A549 (cell line): ENCODE data around the gene FOXJ3.

Experiments
- BHLHE40 ChIP-seq: IDR thresholded peaks from 2 replicates; pipeline ENCODE4 v1.6.1; 2012; ENCODE audit warnings: low read depth, low read length, inconsistent platforms
- CEBPB ChIP-seq, 2 experiments: fragments of >200 bp in 1 of 2; sonication (Bioruptor Twin) in 1 of 2; formaldehyde crosslinking in 1 of 2; IDR thresholded peaks; 2 replicates each; pipeline ENCODE4 v1.6.1; 2012 to 2016
- CTCF ChIP-seq: fragments of >200 bp; sonication (Bioruptor Twin); formaldehyde crosslinking; IDR thresholded peaks from 3 replicates; pipeline ENCODE4 v1.5.1; 2016
- ELK1 ChIP-seq: fragments of 150-350 bp; IDR thresholded peaks from 2 replicates; pipeline ENCODE4 v1.6.1; 2014; ENCODE audit warnings: low read depth, mild to moderate bottlenecking, low read length
- HOXA7 ChIP-seq: fragments of 250-450 bp; sonication (Bioruptor Pico); IDR thresholded peaks from 2 replicates; pipeline ENCODE4 v1.5.0; 2020; ENCODE audit warnings: mild to moderate bottlenecking, moderate library complexity
- MAFK ChIP-seq: fragments of 450-650 bp; IDR thresholded peaks from 2 replicates; pipeline ENCODE4 v1.6.1; 2014; ENCODE audit not compliant: partially characterized antibody
- NR3C1 ChIP-seq: fragments of >200 bp; sonication (Bioruptor Twin); formaldehyde crosslinking; IDR thresholded peaks from 3 replicates; pipeline ENCODE4 v1.6.1; 2017
- POLR2A ChIP-seq: IDR thresholded peaks from 2 replicates; pipeline ENCODE4 v1.6.1; 2012; ENCODE audit warnings: mild to moderate bottlenecking, low read length
- RAD21 ChIP-seq, 2 experiments: fragments of >200 bp in 1 of 2; sonication (Bioruptor Twin) in 1 of 2; formaldehyde crosslinking in 1 of 2; IDR thresholded peaks in 1 of 2; conservative IDR thresholded peaks in 1 of 2; 2 replicates in 1 of 2; 3 replicates in 1 of 2; pipeline ENCODE4 v1.6.1; 2012 to 2018; ENCODE audit warnings: inconsistent platforms in 1 of 2
- RFX5 ChIP-seq: fragments of 450-650 bp; IDR thresholded peaks from 2 replicates; pipeline ENCODE4 v1.7.1; 2014; ENCODE audit warnings: antibody characterized with exemption, mild to moderate bottlenecking, moderate library complexity
- SMC3 ChIP-seq: fragments of >200 bp; sonication (Bioruptor Twin); formaldehyde crosslinking; IDR thresholded peaks from 3 replicates; pipeline ENCODE4 v1.6.1; 2018; ENCODE audit warnings: inconsistent platforms
- ZC3H11A ChIP-seq: fragments of 450-650 bp; IDR thresholded peaks from 2 replicates; pipeline ENCODE4 v1.6.1; 2014; ENCODE audit warnings: antibody characterized with exemption, mild to moderate bottlenecking
- TF ChIP-seq, protein P1 (sequence below): fragments of 200-600 bp; sonication (generic); IDR thresholded peaks from 2 replicates; pipeline ENCODE4 v1.6.1; 2016; ENCODE audit warnings: antibody characterized with exemption, mild to moderate bottlenecking, moderate library complexity

- no peak for TF ChIP-seq POLR2A
- TF ChIP-seq CTCF = no peak
- no peak for TF ChIP-seq ELK1
- no peak for TF ChIP-seq ZC3H11A
- TF ChIP-seq HOXA7 (CRISPR knock-in tag) = no peak
- TF ChIP-seq NR3C1 = no peak
- no peak for TF ChIP-seq RFX5
- TF ChIP-seq SMC3 = no peak
- TF ChIP-seq, protein P1, sequence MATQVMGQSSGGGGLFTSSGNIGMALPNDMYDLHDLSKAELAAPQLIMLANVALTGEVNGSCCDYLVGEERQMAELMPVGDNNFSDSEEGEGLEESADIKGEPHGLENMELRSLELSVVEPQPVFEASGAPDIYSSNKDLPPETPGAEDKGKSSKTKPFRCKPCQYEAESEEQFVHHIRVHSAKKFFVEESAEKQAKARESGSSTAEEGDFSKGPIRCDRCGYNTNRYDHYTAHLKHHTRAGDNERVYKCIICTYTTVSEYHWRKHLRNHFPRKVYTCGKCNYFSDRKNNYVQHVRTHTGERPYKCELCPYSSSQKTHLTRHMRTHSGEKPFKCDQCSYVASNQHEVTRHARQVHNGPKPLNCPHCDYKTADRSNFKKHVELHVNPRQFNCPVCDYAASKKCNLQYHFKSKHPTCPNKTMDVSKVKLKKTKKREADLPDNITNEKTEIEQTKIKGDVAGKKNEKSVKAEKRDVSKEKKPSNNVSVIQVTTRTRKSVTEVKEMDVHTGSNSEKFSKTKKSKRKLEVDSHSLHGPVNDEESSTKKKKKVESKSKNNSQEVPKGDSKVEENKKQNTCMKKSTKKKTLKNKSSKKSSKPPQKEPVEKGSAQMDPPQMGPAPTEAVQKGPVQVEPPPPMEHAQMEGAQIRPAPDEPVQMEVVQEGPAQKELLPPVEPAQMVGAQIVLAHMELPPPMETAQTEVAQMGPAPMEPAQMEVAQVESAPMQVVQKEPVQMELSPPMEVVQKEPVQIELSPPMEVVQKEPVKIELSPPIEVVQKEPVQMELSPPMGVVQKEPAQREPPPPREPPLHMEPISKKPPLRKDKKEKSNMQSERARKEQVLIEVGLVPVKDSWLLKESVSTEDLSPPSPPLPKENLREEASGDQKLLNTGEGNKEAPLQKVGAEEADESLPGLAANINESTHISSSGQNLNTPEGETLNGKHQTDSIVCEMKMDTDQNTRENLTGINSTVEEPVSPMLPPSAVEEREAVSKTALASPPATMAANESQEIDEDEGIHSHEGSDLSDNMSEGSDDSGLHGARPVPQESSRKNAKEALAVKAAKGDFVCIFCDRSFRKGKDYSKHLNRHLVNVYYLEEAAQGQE = no peak
- TF ChIP-seq RAD21 (conservative IDR thresholded peaks at IDR 0.05 in 1 of 2, IDR thresholded peaks at IDR 0.05 in 1 of 2) = no peak
- no peak for TF ChIP-seq BHLHE40
- TF ChIP-seq MAFK = no peak
- TF ChIP-seq CEBPB (IDR thresholded peaks at IDR 0.05) = no peak
Measured at GRCh38 chr1:42332877-42333276, 2.2 kb downstream of the FOXJ3 start.
